GM21381 (cell line): ENCODE data around the gene STX2.
"Not testable (repeated sequence)": the region's sequence is repeated elsewhere in the genome, so short reads cannot be mapped to it uniquely, and the experiment has no call there.

Source experiments
- ATAC-seq: cut with Tn5 transposase; IDR thresholded peaks from one replicate; pipeline ENCODE4 v1.9.1; 2021; ENCODE audit warnings: mild to moderate bottlenecking, moderate library complexity; ENCODE audit not compliant: unreplicated experiment

STX2 gene

DNA sequence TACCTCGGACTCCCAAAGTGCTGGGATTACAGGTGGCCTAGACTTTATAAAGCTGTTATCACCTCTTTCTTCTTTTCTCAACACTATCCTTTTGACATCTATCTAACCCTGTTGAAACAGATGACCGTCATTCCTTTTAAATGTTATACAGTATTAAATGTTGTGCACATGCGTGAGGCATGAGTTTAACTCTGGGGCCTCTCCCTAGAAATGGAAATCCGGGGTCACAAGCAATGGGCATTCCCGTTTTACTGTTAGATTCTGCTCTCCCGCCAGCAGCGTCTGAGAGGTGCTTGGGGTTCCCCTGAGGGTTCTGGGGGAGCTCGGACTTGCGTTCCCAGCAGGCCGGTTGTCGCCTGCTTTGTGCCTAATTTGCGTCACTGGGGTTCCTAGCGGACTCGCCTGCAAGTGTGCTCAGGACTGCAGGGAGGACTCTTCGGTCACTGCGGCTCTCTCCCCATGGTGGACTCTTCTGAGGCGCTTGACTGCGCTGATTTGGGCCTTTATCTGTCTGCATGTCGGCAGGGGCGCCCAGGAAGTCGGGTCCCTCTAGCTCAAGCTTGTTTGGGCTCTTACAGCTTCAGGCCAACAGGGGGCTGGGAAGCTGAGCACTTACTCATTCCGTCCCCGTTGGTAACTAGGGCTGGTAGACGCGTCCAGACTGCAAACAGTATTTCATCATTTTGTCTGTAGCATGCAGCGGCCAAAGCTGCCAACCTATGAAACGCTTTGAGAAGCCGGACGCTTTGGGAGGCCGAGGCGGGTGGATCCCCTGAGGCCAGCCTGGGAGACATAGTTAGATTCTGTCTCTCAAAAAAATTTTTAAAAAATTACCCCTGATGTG lies 31.6 kb upstream of the STX2 start:
- ATAC-seq: peak; percentile 47

DNA sequence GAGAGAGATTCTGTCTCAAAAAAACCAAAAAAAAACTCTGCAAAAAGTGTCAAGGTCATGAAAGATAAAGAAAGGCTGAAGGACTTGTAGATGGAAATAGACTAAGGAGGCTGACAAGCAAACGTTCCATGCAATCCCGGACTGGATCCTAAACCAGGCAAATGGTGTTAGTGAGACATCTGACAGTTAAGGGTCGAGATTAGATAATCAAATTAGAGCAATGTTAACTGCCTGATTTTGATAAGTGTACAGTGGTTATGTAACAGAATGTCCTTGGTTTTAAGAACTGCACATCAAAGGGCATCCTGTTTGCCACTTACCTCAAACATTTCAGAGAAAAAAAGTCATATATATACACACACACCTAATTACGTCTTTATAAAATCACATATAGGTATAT lies 29.4 kb upstream of the STX2 start:
- no peak for ATAC-seq

DNA sequence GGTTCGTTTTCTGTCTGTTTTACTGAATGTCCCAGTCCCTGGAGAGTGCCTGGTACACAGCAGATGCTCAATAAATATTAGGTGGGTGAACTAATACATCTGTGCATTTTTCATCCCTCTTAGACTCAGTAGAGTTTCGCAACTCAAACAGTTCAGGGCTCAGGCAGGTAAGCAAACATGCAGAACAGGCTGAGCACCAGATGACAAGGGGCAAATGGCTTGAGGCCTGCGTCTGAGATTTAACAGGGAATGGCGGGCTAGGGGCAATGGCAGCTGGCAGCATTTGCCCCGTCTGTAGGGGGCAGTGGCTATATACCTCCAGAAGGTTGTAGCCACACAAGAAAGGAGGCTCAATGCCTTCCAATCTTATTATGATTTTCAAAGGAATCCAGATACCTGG lies 24.2 kb upstream of the STX2 start:
- ATAC-seq: no peak

DNA sequence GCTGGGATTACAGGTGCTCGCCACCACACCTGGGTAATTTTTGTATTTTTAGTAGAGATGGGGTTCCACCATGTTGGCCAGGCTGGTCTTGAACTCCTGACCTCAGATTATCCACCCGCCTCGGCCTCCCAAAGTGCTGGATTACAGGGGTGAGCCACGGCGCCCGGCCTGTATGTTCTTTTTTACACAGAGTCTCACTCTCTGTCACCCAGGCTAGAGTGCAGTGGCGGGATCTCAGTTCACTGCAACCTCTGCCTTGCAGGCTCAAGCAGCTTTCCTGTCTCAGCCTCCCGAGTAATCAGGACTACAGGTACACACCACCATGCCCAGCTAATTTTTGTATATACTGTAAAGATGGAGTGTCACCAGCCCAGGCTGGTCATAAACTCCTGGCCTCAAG lies 23.7 kb upstream of the STX2 start:
- ATAC-seq: not testable (repeated sequence)

DNA sequence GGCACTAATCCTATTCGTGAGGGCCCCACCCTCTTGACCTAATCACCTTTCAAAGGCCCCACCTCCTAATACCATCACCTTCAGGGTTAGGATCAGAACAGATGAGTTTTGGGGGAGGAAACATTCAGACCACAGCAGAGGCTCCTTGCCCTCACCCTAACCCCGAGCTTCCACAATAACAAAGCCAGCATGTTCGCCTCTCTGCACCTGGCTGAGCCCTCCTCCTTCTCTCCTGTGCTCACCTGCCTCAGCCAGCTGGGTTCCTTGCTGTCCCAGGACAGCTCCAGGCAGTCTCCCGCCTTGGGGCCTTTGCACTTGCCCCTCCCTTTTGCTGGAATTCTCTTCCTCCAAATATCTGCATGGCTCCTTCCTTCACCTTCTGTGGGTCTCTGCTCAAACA lies 23.1 kb upstream of the STX2 start:
- ATAC-seq: no peak

DNA sequence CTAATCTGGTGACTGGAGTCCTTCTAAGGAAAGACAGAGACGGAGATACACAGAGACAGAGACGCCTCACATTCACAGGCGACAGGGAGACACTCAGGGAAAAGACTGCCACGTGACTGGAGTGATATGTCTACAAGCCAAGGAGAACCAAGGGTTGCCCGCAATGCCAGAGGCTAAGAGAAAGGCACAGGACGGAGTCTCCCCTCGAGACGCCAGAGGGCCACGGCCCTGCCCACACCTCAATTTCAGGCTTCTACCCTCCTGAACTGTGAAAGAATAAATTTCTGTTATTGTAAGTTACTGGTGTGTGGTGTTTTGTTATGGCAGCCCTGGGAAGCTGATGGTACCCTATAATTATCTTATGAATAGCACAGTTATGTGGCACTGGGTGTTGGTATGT lies 21.3 kb upstream of the STX2 start:
- no peak for ATAC-seq

DNA sequence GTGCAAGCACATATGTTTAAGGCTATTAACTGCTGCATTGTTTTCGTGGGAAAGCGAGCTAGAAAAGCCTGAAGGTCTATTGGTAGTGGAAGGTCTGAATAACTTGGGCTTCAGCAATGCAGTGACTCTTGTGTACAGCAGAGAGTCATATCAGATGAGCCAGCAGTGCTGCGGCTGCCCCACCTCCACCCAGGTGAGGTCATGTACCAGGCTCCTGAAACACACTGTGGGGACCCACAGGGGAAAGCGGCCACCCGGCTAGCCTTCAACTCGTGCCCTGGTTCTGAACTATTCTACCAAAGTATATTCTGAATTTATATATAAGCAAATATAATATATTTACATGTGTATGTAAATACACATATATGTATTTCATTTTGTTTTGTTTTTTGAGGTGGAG lies 20.1 kb upstream of the STX2 start:
- no peak for ATAC-seq

DNA sequence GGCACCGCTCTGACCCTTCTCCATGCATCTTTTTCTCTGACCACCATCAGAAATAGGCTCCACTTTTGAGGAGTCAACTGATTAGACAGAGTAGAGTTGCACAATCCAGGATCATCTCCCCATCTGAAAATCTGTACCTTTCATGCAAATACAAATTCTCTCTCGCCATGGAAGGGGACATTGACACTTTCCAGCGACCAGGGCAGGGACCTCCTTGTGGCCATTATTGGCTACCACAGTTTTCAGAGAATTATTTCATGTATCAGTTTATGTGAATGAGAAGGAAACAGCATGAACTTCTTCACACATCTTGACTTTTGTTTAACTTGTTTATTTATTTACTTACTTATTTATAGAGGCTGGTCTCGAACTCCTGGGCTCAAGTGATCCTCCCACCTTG lies 19.0 kb upstream of the STX2 start:
- ATAC-seq: no peak

DNA sequence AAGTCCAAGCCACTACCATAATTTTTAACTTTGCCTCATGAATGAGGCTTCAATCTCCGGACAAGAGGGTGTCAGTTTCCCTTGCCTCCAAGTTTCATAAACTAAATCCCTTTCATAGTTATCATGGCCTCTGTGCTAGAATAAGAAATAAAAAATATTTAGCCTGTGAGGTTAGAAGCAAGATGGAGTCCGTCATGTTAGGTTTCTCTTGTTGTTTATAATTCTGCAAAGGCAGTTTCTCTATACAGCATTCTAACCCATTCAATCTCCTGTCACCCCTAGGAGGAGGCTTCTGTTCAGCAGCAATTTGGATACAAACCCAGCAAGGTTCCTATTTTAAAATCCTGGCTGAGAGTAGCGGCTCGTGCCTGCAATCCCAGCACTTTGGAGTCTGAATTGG lies 17.0 kb upstream of the STX2 start:
- ATAC-seq: no peak

DNA sequence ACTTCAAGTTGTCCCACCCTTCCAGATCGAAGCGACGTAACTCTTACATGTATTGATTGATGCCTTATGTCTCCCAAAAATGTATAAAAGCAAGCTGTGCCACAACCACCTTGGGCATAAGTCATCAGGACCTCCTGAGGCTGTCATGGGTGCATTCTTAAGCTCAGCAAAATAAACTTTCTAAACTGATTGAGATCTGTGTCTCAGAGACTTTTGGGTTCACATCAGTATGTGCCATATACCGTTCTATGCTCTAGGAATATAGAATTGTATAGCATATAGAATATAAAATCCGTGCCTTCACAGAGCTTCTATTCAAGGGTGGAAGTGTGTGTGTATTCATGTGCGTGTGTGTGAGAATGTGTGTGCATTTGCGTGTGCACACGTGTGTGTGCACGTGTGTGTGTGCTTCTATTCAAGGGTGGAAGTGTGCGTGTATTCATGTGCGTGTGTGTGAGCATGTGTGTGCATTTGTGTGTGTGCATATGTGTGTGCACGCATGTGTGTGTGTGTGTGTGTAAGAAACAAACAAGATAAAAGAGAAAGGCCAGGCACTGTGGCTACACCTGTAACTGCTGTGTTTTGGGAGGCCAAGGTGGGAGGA lies 11.5 kb upstream of the STX2 start:
- no peak for ATAC-seq

DNA sequence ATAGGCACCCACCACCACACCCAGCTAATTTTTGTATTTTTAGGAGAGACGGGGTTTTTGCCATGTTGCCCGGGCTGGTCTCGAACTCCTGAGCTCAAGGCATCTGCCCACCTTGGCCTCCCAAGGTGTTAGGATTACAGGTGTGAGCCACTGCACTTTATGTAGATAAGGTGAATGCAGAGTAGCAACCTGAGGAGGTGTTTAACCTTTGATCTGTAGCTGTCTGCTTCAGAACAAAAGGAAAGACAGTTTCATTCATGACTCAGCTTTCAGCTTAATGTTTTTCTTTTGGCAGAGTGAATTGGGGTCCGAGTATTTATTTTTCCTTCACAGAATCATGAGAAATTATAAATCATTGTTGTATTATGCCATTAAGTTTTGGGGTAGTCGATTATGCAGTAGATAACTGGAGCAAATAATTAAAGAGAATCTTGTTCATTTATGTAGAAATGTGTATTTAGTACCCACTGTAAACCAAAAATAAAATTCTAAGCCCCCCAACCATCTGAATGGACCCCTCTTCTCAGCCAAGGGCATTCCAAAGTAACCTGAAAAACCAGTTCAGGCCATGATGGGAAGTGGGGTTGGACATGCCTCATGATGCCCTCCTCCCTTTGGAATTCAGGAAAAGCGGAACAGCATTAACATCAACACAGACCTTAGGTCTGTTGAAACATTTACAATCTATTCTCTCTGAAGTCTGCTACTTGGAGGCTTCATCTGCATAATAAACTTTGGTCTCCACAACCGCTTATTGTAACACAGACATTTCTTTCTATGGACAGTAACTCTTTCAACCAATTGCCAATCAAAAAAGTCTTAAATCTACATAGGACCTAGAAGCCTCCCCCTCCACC lies 10.7 kb upstream of the STX2 start:
- no peak for ATAC-seq

DNA sequence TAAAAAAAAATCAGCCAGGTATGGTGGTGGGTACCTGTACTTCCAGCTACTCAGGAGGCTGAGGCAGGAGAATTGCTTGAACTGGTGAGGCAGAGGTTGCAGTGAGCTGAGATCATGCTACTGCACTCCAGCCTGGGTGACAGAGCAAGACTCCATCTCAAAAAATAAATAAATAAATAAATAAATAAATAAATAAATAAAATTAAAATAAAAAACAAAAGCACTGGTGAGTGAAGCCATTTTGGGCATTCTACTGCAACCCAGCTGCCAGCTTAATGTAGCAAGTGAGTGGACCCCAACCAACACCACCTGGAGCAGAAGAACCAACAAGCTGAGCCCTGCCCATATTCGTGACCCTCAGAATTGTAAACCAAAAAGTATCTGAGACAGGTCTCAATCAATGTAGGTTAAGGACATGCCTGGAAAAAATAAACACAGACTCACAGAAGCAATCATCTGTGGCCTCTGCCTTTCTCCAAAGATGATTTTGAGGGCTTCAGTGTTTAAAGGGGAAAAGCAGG lies 9.8 kb upstream of the STX2 start:
- not testable (repeated sequence) for ATAC-seq

DNA sequence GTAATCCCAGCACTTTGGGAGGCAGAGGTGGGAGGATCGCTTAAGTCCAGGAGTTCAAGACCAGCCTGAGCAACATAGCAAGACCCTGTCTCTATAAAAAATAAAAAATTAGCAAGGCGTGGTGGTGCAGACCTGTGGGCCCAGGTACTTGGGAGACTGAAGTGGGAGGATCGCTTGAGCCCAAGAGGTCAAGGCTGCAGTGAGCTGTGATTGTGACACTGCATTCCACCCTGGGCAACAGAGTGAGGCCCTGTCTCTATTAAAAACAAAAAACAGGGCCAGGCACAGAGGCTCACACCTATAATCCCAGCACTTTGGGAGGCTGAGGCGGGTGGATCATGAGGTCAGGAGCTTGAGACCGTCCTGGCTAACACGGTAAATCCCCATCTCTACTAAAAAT lies 9.1 kb upstream of the STX2 start:
- ATAC-seq: not testable (repeated sequence)

DNA sequence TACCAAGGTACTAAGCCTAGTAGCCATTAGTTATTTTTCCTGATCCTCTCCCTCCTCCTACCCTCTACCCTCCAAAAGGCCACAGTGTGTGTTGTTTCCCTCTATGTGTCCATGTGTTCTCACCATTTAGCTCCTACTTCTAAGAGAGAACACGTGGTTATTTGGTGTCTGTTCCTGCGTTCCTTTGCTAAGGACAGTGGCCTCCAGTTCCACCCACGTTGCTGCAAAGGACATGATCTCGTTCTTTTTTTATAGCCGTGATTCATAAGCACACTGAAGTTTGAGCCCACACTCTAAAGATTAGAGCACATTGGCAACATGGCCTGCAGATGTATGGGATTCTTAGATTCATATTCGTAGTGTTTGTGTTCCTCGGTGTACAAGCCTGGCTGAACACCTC lies 8.1 kb upstream of the STX2 start:
- ATAC-seq: no peak

DNA sequence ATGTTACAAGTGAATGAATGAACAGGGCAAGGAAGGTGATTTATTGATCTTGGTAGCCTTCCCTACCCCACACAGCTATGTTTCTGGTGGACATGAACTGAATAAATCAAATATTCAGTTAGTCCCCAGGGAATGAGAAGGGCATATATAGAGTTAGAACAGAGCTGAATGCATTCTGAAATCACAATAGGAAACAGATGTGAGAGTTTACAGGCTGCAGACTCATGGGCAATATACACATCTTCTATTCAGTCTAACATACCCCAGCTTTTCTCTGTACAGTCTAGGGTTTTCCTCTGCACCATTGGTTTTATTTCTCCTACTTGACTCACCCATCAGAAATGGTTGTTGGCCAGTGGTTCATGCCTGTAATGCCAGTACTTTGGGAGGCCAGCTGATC lies 7.3 kb upstream of the STX2 start:
- ATAC-seq: no peak

DNA sequence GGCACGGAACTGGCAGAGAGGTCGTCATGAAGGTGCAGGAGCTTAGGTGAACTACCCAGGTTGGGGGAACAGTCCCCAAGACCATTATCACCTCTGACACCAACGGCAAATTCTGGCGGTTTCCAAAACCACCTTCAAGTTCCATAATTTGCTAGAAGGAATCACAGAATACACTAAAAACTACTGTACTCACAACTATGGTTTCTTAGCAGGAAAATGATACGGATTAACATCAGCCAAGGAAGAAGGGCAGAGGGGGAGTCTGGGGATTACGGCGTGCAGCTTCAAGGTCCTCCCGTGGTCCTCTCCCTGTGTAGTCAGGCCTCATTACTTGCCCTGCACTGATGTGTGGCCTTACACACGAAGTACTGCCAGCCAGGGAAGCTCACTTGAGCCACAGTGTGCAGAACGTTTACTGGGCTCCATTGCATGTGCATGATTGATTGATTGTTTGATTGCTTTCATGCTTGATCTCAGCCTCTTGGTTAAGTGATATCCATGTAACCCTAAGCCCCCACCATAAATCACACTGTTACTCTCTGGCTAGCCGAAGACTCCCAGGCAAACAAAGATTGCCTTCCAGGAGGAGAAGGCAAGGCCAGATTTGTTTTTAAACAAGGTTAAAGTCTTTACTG lies 837 bp upstream of the STX2 start:
- no peak for ATAC-seq

DNA sequence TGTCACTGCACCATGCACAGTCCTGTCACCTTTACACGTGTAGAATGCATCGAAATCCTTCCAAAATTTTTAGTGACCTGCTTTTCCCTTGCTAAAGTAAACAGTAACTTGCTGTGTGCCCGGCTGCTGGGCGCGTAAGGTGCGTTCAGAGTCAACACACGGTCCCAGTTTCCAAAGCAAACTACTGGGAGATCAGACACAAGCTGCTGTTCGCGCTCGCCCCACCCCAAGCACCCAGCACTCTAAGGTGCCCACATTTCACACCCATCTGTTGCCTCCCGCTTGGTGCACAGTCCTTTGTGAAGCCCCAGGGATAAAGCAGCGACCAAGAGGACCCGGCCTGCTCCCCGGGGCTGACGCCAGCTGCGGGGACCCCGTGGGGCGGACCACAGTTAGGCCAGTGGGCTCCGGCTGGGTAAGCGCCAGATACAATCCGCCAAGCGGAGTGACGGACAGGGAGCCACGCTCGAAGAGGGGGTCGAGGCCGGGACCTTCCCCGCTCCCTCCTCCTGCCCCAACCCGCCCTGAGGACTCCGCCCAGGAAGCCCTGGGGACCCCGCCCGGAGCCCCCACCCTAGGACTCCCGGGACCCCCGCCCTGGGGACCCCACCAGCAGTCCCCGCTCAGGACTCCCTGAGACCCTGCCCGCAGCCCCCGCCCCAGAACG lies 633 bp downstream of the STX2 start:
- peak; percentile 21 for ATAC-seq

DNA sequence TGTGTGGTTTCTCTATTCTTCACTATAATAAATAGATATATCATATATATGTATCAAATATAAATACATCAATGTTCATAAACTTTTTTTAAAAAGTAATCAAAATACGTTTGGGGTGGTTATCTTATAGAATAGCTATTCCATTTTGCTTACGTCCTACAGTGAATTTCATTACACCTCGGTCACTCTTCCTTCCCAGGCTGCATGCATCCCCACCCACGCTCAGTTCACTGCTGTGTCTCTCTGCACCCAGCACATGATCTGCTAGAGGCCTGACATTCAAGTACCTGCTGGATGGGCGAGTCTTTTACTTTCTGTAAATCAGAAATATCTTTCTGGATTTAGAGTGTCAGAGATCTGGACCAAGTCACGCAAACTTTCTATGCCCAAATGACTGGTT lies 3.6 kb downstream of the STX2 start:
- no peak for ATAC-seq

DNA sequence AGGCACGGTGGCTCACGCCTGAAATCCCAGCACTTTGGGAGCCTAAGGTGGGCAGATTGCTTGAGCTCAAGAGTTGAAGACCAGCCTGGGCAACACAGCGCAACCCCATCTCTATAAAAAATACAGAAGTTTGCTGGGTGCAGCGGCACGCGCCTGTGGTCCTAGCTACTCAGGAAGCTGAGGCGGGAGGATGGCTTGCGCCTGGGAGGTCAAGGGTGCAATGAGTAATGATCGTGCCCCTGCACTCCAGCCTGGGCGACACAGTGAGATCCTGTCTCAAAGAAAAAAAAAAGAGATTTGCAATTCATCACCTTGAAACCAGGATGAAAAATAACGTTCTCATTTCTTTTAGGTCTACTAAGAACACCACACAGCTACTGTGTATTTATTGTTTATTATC lies 4.0 kb downstream of the STX2 start:
- ATAC-seq: no peak

DNA sequence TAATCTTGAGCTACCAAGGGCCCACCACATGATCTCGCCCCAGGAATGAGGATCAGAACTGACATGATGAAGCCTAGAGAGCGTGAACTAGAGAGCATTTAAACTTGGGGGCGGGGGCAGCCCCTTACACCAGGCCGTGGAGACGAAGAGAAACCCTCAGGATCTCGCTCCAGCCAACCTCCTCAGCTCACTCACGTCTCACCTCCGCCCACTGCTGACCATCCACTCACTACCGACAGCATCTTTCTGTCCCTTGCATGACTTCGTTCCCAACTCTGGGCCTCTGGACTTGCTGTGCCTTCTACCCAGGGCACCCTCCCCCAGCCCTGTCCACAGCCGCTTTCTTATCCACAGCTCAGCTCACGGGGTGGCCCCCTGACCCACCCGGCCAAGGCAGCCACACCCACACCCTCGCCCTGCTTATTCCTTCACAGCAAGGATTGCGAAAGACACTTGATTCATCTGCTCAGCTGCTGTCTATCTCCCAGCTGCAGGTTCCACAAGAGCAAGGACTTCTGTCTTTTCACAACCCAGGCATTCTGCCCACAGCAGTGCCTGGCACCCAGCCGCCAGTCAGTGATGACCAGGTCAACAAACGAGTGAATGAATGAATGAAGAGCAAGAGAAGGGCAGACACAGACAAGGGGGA lies 6.4 kb downstream of the STX2 start:
- no peak for ATAC-seq
